ENCODE data around the gene ITGA5. TPM values are rescaled to one million over a fixed set of nuclear protein-coding genes. Genes with fewer than 3 reads are reported as not detected.

ITGA5 gene
- total RNA-seq, result 39.3 TPM

DNA sequence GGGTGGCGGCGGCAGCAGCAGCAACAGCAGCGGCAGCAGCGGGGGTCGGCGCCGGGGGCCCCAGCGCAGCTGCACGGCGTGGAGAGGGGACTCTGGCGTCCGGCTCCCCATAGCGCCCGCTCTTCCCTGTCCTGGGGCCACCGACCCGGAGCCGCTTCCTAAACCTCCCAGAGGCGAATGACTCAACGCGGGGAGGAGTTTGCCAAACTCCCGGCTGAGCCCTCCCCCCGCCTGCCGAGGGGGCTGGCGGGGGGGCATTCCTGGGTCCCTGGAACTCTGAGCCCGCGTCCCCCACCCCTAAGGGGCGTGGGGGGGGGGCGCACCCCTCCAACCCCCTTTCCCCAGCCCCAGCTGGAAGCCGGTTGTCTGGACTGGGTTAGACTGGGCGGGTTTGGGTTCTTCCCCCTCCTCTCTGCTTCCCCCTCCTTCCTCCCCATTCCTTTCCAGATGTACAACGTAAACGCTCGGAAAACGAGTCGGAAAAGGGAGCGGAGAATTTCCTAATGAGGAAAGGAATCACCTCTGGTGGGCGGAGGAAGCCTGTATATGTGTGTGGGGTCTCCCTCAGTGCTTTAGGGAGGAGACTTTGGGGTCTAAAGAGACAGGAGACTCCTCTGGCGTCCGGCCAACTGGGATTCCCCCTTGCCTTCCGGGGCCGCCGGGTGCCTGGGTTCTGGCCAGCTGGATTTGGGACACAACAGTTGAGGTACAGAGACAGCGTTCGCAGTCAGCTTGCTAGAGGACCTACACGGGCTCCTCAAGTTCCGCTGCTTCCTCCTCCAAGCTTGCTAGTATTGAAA, at the start of gene ITGA5:
TSS of gene ITGA5 (minus strand) at position 179 of the 800 bp plus-strand sequence. CDS start at position 111, 68 bp downstream.
- DNase-seq (ENCODE audit: low spot score), result peak; percentile 62

DNA sequence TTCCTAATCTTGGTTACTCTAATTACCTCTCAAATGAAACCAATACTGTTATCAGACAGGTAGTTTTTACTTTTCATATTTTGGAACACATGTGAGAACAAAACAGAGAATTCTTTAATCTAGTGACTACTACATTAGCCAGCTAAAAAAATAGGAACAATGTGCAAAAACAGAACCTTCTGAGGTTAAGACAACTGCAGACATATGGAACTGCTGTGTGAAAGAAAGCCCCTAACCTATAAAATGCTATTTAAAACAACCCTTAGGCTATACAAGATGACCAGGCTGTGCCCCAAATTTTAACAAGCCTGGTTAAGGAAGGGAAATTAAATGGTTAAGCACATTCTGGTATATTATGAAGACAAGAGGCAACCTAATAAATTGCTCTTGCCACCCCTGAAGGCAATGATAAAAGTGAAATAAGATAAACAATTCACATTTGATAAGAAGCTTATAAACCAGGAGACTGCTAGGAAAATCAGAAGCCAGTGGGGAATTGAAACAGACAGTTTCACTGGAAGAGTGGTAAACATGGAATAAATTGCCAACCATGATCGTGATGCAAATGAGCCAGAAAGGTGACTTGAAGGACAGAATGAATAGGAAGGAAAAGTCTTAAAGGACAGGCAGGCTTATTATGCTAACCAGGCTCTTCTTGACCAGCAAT, 46.9 kb upstream of the ITGA5 start:
- DNase-seq (ENCODE audit: low spot score), result no peak

DNA sequence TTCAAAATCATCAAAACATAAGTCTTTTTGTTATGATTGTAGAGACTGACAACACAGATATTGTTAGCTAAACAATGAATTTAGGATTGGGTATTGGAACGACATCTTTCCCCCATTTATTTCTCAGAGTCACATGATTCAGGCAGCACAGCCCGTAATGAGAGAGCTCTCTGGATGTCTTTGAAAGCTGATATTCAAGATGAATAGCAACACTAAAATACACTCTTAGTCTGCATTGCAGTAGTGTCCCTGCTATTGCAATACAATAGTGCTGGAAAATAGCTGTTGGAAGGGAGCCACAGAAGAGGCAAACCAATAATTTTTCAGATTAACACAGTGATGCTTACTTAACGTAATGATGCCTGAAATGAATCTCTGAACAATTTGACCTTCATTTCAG, 44.4 kb upstream of the ITGA5 start:
- DNase-seq (ENCODE audit: low spot score), result no peak

DNA sequence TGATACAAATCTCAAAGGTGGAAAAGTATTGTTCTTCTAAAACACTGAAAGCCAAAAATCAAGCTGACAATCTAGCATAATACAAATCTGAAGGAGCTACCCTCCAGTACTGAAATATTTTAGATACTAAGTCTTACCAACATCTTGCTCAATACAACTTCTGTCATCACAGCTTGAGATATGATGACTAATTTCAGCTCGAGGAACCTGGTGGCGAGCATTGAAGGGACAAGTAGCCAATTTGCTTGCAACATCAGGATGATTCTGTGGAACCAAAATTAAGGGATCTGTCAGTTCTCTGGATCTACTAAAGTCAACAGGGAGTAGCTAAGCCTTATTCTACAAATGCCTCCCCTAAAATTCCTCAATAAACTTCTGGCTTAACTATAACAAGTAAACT, 44.0 kb upstream of the ITGA5 start:
- no peak for DNase-seq (ENCODE audit: low spot score)

DNA sequence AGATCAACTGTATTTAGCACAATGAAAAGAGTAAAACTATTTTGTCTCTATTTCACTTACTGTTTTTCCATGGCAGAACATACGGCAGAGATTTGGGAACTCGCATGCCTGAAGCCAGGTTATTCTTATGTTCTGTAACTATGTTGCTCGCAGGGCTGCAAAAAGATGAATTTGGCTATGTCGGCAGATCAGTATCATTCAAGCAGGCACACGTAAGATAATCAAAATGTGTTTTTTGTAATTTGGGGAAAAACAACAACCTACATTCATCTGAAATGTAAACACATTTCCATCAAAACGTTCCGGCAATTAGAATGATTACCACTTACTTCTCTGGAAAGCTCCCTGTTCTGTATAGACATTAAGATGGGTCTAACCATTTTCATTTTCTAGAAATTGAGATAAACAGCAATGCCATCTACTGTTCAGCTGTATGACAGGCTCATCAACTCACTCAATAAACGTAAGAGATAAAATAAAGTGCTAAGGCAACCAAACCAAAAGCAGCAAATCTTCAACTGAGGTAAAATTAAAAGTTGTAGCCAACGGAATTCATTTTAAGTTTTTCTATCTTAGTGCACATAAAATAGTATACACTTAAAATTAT, 41.4 kb upstream of the ITGA5 start:
- DNase-seq (ENCODE audit: low spot score), result no peak

DNA sequence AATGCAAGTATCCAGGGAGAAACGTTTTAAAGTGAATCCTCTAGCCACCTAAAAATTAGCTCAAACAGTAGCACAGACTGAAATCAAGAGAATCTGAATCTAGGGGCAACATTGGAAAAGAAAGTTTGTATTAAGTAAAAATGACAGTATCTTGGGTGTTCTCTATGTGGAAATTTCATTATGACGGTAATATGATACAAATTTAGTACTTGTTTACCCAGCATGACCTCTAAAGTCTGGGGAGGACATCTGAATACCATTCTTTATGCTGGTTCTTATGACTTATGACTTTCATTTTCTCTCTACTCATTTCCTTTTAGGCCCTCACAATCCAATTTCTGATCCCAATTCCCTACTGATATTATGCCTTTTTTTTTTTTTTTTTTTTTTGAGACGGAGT, 40.3 kb upstream of the ITGA5 start:
- no peak for DNase-seq (ENCODE audit: low spot score)

DNA sequence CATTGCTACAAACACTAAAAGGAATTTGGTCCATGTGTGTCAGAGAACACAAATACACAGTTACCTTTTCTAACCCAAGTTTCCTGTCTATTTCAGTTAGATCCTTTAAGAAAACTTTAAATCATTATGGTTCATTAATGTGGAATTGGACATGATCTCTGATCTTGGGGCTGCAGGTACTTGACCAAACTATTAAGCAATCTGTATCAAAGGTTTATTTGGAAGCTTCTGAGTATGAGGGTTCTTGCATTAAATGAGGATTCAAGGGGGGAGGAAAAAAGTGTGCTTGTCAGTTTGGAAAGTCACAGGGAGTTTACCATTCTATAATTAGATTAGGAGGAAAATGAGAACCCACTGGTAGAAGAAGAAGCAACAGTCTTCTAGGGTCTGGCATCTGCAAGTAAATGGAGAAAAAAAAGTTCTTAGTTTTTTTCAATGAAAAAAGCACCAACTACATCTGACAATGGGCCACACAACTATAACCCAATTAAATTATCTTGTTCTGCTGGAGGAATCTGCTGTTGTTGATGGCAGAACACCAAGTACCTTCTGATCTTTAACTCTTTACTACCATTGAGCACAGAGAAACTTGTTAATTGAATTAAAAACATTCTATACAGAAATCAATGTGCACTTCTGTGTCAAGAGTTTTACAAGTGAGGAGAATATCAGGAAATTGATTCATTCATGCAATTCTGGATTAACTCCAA, 36.8 kb upstream of the ITGA5 start:
- DNase-seq (ENCODE audit: low spot score), result no peak

DNA sequence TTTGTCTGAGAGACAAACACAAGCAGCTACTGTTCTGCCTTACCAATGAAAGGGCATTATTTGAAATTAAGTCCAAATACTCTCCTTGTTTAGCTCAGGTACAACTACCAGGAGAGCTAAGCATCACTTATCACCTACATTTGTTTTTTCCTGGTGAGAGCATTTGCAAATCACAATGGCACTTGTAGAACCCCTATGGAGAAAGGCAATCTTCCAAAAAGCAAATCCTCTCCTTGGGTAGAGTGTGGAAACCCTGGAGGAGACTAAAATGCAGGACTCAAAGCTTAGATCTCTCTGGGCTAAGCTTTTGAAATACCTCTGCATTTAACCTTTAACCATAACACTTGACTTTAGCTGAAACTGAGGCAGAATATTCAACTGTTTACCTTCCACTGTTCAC, 33.6 kb upstream of the ITGA5 start:
- no peak for DNase-seq (ENCODE audit: low spot score)

DNA sequence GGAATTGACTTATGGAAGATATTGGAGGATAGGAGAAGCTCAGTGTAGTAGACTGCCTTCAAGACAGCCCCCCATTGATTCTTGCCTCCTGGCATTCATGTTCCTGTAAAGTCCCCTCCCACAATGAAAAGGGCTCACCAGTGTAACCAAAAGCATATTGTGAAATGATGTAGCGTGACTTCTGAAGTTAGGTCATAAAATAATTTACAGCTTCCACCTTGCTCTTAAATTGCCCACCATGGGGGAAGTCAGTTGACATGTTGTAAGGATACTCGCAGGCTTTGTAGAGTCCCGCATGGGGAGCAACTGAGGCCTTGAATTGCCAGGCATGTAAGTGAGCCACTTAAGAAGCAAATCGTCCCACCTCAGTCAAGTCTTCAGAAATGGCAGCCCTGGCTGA, 29.3 kb upstream of the ITGA5 start:
- no peak for DNase-seq (ENCODE audit: low spot score)

DNA sequence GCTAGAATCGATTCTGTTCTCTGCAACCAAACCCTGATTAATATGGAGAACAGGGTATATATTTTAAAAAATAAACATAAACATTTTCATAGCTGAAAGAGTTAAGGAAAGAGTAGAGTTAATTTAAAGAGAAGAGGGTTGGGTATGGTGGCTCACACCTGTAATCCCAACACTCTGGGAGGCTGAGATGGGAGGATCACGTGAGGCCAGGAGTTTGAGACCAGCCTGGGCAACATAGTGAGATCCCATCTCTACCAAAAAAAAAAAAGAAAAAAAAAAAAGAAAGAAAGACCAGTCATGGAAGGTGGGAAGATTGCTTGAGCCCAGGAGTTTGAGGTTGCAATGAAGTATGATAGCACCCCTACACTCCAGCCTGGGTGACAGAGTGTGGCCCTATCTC, 28.9 kb upstream of the ITGA5 start:
- no peak for DNase-seq (ENCODE audit: low spot score)

DNA sequence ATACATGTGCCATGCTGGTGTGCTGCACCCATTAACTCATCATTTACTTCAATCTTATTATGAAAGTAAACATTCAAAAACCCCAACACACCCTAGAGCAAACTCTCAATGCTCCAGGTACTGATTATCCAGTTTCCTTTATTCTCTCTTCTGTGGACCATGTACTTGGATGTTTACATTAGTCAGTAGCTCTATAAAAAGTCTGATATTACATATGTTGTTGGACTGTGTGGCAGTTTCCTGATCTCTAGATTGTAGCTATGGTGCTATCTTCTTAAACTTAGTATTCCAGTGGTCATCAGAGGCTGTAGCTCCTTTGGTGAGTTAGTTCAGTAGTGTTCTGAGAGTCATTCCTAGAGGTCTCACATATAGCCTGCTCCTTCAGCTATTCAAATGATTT, 25.1 kb upstream of the ITGA5 start:
- no peak for DNase-seq (ENCODE audit: low spot score)

DNA sequence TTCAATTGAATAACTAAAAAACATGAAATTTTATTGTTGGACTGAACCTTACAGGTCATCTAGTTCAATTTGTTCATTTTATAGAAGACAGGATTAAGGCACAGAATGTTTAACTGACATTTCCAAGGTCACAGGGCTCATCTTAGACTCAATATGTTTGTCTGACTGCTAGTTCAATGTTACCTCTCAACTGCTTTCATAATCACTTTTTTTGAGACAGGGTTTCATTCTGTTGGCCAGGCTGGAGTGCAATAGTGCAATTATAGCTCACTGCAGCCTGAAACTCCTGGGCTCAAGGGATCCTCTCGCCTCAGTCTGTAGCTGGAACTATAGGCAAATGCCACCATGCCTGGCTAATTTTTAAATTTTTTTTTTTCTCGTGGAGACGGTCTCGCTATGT, 24.4 kb upstream of the ITGA5 start:
- DNase-seq (ENCODE audit: low spot score), result no peak

DNA sequence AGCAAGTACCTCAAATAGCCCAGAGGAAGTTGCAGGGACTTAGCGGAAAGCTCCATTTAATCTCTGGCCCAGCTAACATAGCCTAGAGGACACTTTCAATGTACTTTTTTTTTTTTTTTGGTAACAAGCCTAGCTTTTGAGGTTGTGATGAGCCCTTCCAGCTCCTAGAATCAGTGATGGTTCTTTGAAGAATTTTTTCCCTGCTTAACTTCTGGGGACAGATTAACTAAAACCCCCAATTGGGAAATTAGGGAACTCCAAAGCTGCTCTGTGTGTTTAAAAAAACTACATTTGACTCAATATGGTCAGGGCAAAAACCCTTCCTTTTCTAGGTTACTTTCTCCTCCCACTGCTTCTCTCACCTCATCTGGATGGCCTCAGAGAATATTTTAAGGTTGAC, 23.9 kb upstream of the ITGA5 start:
- no peak for DNase-seq (ENCODE audit: low spot score)

DNA sequence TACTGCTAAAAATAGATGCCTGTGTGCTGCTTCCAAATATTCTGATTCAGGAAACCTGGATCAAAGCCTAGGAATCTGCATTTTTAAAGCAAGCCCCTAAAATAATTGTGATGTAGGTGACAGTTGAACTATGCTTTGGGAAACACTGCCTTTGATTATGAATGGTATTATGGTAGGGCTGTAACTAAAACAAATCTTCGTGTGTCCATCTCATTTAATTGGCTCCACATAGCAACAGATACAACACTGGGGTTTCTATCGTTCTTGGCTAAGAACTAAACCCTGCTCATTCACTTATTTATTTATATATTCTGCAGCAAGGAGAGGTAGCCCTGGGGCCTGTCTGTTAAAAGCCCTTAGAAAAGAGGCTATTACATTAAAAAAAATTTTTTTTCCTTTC, 23.0 kb upstream of the ITGA5 start:
- no peak for DNase-seq (ENCODE audit: low spot score)

DNA sequence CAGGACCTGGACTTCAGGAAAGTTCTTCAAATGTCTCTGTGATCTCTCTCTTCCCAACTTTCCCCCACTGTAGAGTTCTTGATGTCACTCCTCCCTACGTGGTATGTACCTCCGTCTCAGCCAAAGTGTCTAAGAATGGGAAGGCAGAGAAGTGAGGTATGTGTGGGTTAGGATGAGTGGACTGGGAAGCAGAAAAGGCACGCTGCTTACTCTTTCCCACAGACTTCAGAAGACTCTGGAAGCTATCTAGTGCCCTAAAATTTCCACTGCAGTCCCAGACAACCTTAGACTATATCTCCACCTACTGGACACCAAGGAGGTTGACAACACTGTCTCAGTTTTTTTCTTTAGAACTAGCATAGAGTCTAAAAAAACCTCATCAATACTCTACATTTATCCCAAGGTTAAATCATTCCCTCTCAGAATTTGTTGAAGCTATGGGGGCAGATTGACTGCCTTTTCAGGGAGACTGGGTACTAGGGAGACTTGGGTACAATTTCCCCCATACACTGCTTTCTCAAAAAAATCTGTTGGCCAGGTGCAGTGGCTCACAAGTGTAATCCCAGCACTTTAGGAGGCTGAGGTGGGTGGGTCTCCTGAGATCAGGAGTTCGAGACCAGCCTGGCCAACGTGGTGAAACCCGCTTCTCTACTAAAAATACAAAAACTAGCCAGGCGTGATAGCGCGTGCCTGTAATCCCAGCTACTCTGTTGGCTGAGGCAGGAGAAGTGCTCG, 20.6 kb upstream of the ITGA5 start:
- no peak for DNase-seq (ENCODE audit: low spot score)

DNA sequence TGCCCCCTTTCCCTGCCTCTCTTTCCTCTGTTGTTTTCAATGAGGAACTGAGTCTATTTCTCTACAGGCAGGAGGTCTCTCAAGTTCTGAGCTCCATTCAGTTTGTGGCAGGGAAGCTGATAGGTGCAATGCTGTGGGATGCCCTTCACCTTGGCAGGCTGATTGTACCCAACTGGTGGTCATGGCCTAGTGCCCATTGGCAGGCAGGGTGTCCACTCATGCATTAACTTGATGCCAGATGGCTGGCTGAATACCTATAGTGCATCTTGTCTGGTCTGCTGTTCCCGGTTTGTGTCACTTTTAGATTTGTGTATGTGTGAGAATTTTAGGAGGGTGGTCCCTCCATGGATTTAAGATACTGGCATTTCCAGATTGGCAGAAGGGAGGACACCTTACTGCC, 20.0 kb upstream of the ITGA5 start:
- DNase-seq (ENCODE audit: low spot score), result no peak

DNA sequence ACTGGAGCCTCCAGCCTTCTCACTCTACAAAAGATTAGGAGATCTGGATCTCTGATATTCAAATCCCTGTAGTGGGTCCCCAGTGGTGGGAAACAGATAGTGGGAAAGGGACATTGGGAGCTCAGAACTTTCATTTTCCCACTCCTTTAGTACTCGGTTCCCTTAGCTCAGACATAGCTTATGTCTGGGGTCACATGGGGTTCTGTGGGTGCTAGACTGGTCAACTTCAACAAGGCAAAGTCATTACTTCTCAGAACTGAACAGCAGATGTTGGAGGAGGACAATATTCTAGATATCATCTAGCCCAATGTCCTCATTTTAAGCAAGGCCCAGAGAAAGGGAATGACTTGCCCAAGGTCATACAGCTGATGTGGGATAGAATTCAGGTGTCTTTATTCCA, 19.5 kb upstream of the ITGA5 start:
- no peak for DNase-seq (ENCODE audit: low spot score)

DNA sequence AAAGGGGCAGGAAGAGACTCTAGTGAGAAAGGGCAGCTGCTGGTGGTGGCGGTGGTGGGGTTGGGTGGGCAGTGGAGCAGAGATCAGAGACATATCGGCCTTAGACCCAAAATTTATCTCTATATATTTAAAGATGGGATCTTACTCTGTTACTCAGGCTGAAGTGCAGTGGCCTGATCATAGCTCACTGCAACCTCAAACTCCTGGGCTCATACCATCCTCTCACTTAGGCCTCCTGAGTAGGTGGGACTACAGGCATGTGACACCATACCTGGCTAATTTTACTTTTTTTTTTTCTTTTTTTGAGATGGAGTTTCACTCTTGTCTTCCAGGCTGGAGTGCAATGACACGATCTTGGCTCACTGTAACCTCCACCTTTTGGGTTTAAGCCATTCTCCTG, 18.6 kb upstream of the ITGA5 start:
- no peak for DNase-seq (ENCODE audit: low spot score)

DNA sequence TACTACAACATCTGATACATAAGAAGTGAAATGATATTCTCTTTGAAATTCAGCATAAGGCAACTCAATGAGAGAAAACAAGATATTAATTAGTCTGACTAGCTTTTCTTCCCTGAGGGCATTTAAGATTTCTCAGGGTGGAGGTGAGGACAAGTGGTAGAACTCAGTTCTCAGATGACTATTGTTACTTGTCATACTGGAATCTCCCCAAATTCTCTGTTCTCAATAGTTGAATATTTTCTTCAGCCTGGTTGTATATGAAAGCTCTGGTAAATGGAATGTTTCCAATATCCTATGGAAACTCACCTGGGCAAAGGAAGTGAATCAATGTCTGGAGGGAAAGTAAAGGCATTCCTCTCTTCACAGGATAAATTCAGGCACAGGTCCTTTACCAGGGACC, 18.2 kb upstream of the ITGA5 start:
- no peak for DNase-seq (ENCODE audit: low spot score)

DNA sequence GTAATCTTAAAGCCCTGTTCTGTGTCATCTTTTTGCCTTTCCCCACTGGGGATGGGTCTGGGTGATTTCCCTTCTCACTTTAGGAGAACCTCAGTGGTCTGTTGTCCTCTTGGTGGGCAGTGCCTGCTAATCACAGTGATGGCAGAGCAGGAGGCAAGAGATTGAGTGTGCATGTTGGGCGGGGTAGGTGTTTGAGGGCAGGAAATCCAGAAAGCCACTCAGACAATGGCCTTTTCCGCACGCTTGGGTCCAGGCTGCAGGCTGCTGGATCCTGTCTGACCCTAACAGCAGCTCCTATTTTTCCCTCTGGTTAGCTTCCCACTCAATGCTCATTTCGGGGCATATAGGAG, 13.7 kb upstream of the ITGA5 start:
- DNase-seq (ENCODE audit: low spot score), result no peak

DNA sequence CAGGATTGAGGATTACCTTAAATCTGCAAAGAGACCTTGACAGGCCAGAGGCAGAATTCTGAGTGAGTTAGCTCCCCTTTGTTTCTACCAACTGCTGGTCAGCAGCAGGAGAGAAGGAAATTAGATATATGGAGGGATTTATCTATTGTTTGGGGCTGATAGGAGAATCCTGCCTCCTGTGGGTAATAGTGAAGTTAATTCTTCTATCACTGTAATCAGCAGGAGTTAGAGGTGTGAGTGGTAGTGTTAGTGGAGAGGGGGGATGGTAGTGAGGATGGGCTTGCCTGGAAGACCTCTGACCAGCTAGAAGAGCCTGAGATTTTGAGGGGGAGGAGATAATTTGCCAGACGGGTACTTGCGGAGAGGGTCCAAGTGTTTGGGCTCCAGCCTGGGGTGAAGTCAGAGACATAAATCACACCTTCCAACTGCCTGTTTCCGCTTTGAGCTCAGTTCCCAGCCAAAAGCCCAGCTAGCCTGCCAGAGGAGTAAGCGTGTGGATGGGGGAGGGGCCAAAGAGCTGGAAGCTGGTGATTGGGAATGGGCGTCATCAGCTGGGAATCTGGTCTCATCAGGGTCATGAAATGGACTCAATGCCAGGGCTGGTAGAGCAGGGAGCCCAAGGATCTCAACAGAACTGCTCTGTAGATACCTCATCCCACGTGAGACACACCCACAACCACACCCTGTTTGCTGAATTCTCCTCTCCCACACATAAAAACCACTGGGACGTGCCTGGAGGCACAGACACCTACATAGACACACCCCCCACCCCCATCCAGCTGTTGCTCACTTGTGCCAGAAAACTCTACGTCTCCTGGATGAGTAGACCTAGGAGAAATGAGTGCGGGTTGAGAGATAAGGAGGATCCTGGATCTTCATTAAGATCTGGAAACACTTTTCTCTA, 13.1 kb upstream of the ITGA5 start:
- no peak for DNase-seq (ENCODE audit: low spot score)

Measured in mucosa of gallbladder (tissue), 1 donor.